GM19025 (cell line): ENCODE results near the gene DCAF4L1.

ENCODE experiments used
- ATAC-seq: cut with Tn5 transposase; IDR thresholded peaks from one replicate; pipeline ENCODE4 v1.9.1; 2021; ENCODE audit warnings: mild to moderate bottlenecking, low read depth, moderate library complexity; ENCODE audit not compliant: unreplicated experiment

DCAF4L1 gene

GRCh38 chr4:41989994-41990364 lies 8.4 kb downstream of the DCAF4L1 start:
- ATAC-seq = peak; percentile 6

- ATAC-seq = peak; percentile 99
These were observed 9.0 kb downstream of the DCAF4L1 start, which contains the start of gene SLC30A9 for GRCh38 chr4:41990365-41991111. Gene SLC30A9, plus strand, starts transcription at chr4:41990530. Its CDS starts 122 bp downstream, at chr4:41990652.

- ATAC-seq = no peak
These were observed 10.6 kb downstream of the DCAF4L1 start for GRCh38 chr4:41991916-41992767.

- ATAC-seq = no peak
These were observed 11.7 kb downstream of the DCAF4L1 start for GRCh38 chr4:41992967-41993857.

GRCh38 chr4:41994461-41994985 lies 13.0 kb downstream of the DCAF4L1 start:
- no peak for ATAC-seq

- ATAC-seq = no peak
These were observed 16.5 kb downstream of the DCAF4L1 start for GRCh38 chr4:41998019-41998418.

- no peak for ATAC-seq
These were observed 17.8 kb downstream of the DCAF4L1 start for GRCh38 chr4:41999321-41999720.

- no peak for ATAC-seq
These were observed 26.6 kb downstream of the DCAF4L1 start for GRCh38 chr4:42008011-42008786.

GRCh38 chr4:42015438-42015837 lies 33.9 kb downstream of the DCAF4L1 start:
- no peak for ATAC-seq

- ATAC-seq = no peak
These were observed 36.9 kb downstream of the DCAF4L1 start for GRCh38 chr4:42018451-42018850.
